ENCODE results near the gene C6orf89. TPM values are rescaled to one million over a fixed set of nuclear protein-coding genes. Genes with fewer than 3 reads are reported as not detected.

The C6orf89 gene
- total and polyA plus RNA-seq, 4 donors = 22.9 to 59.5 (median 39.4) TPM

DNA sequence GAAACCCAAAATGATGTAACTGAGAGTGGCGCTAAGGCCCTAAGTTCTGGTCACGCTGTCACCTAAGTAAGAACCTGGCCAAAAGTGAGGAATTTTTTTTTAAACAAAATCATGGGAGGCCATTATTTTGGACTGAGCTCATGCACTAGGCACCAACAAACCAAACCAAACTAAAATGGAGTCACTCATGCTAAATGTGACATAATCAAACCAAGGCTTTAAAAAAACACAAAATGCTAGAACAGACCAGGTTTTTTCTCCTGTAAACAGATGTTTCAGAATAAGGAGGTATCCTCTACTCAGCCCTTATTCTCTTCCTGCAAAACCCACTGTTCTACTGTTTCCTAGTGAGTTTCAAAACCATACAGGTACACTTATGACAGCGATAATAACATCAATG is 1.1 kb upstream of the C6orf89 start:
- Histone ChIP-seq H3K27me3 (ENCODE audit: control insufficient read depth in 3 of 3, insufficient read depth in 3 of 3, low read length in 2 of 3) (no peaks in the 10 kb centered on the region), H3K4me1 (ENCODE audit: control insufficient read depth in 5 of 5, insufficient read depth in 5 of 5, low read length in 5 of 5) (peaks cover 0 to 19% (median 9%) of the 10 kb centered on the region in 5 donors), H3K9ac (ENCODE audit: insufficient read depth in 1 of 2, low read length in 2 of 2) (no peak overlapping the region), H3K27ac (ENCODE audit: low read depth in 1 of 2, low read length in 1 of 2) (no peak overlapping the region), H3K36me3 (ENCODE audit: control insufficient read depth in 4 of 4, insufficient read depth in 4 of 4, low read length in 4 of 4) (peaks cover 0 to 2% (median 0%) of the 10 kb centered on the region in 4 donors), H3K9me3 (ENCODE audit: control insufficient read depth in 4 of 4, insufficient read depth in 3 of 4, low read length in 3 of 4) (no peaks in the 10 kb centered on the region), H3K4me3 (no peak overlapping the region)
- ATAC-seq (ENCODE audit: insufficient read depth, low FRiP score) = no peak
- no peak for DNase-seq
- 98 to 99% methylated on average over 3 of the region's 3 CpGs for WGBS, 2 donors
- TF ChIP-seq, protein P1, sequence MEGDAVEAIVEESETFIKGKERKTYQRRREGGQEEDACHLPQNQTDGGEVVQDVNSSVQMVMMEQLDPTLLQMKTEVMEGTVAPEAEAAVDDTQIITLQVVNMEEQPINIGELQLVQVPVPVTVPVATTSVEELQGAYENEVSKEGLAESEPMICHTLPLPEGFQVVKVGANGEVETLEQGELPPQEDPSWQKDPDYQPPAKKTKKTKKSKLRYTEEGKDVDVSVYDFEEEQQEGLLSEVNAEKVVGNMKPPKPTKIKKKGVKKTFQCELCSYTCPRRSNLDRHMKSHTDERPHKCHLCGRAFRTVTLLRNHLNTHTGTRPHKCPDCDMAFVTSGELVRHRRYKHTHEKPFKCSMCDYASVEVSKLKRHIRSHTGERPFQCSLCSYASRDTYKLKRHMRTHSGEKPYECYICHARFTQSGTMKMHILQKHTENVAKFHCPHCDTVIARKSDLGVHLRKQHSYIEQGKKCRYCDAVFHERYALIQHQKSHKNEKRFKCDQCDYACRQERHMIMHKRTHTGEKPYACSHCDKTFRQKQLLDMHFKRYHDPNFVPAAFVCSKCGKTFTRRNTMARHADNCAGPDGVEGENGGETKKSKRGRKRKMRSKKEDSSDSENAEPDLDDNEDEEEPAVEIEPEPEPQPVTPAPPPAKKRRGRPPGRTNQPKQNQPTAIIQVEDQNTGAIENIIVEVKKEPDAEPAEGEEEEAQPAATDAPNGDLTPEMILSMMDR (IDR thresholded peaks at IDR 0.05; ENCODE audit: control extremely low read depth, extremely low read depth) = no peak

GRCh38 chr6:36886950-36887618 is 1.3 kb downstream of the C6orf89 start:
- no peak for ATAC-seq (ENCODE audit: insufficient read depth, low FRiP score)
- Histone ChIP-seq H3K36me3 (ENCODE audit: control insufficient read depth in 4 of 4, insufficient read depth in 4 of 4, low read length in 4 of 4) (peaks cover 0 to 2% (median 0%) of the 10 kb centered on the region in 4 donors), H3K4me1 (ENCODE audit: control insufficient read depth in 5 of 5, insufficient read depth in 5 of 5, low read length in 5 of 5) (peaks cover 0 to 19% (median 9%) of the 10 kb centered on the region in 5 donors), H3K9me3 (ENCODE audit: control insufficient read depth in 4 of 4, insufficient read depth in 3 of 4, low read length in 3 of 4) (no peaks in the 10 kb centered on the region), H3K27me3 (ENCODE audit: control insufficient read depth in 3 of 3, insufficient read depth in 3 of 3, low read length in 2 of 3) (no peaks in the 10 kb centered on the region), H3K4me3 (no peak overlapping the region), H3K9ac (ENCODE audit: insufficient read depth in 1 of 2, low read length in 2 of 2) (peak overlapping the region in 1 of 2 donors; percentile 45), H3K27ac (ENCODE audit: low read depth in 1 of 2, low read length in 1 of 2) (no peak overlapping the region)
- WGBS, 2 donors = 78 to 86% methylated on average over 10 of the region's 10 CpGs
- TF ChIP-seq, protein P1 (IDR thresholded peaks at IDR 0.05; ENCODE audit: control extremely low read depth, extremely low read depth) = no peak
- no peak for DNase-seq

DNA sequence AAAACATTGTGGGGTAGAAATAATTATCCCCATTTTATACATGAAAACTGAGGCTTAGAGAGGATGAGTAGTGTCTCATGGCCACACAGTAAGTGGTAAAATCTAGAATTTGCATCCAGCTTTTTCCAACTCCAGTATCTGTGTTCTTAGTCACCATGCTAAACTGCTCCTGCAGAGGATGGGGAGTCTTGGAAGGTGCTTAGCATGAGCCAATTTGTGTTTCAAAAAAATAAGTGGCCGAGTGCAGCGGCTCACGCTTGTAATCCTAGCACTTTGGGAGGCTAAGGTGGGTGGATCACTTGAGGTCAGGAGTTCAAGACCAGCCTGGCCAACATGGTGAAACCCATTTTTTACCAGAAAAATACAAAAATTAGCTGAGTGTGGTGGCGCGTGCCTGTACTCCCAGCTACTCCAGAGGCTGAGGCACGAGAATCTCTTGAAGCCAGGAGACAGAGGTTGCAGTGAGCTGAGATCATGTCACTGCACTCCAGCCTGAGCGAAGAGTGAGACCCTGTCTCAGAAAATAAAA is 2.4 kb downstream of the C6orf89 start:
- Histone ChIP-seq H3K27ac (ENCODE audit: low read depth in 1 of 2, low read length in 1 of 2) (no peak overlapping the region), H3K9ac (ENCODE audit: insufficient read depth in 1 of 2, low read length in 2 of 2) (no peak overlapping the region), H3K4me3 (no peak overlapping the region), H3K36me3 (ENCODE audit: control insufficient read depth in 4 of 4, insufficient read depth in 4 of 4, low read length in 4 of 4) (peaks cover 0 to 2% (median 0%) of the 10 kb centered on the region in 4 donors), H3K4me1 (ENCODE audit: control insufficient read depth in 5 of 5, insufficient read depth in 5 of 5, low read length in 5 of 5) (peaks cover 0 to 19% (median 9%) of the 10 kb centered on the region in 5 donors), H3K27me3 (ENCODE audit: control insufficient read depth in 3 of 3, insufficient read depth in 3 of 3, low read length in 2 of 3) (no peaks in the 10 kb centered on the region), H3K9me3 (ENCODE audit: control insufficient read depth in 4 of 4, insufficient read depth in 3 of 4, low read length in 3 of 4) (no peaks in the 10 kb centered on the region)
- WGBS, 2 donors = 93 to 98% methylated on average over 7 of the region's 7 CpGs
- ATAC-seq (ENCODE audit: insufficient read depth, low FRiP score) (no peak), DNase-seq (no peak)
- TF ChIP-seq, protein P1 (IDR thresholded peaks at IDR 0.05; ENCODE audit: control extremely low read depth, extremely low read depth) = no peak
